Bronchial epithelial cell (primary cell): Measurements from ENCODE around the gene LRMDA. TPM values are rescaled to one million over a fixed set of nuclear protein-coding genes. Genes with fewer than 3 reads are reported as not detected.

Experiments
- DNase-seq: peaks from one replicate; pipeline ENCODE4 v3.0.0-alpha.2; 2010; ENCODE audit warnings: low read depth
- FAIRE-seq: peaks from 2 replicates; lab custom pipeline; 2011; peaks lifted over from hg19 to GRCh38; lab: Jason Lieb, UNC
- H3K27me3 ChIP-seq: 2 replicates; pipeline ENCODE4 v1.5.1; 2011; ENCODE audit warnings: low read length; ENCODE audit not compliant: control insufficient read depth, insufficient read depth
- H3K36me3 ChIP-seq: 2 replicates; pipeline ENCODE4 v1.5.1; 2011; ENCODE audit warnings: low read length; ENCODE audit not compliant: control insufficient read depth, insufficient read depth
- H3K4me3 ChIP-seq: 2 replicates; pipeline ENCODE4 v1.5.1; 2011; ENCODE audit warnings: mild to moderate bottlenecking, low read depth, low read length, control low read depth
- total RNA-seq: library from RNA; depleted of rRNA; stranded (reverse); fragments of >200 nt; gene quantifications from 2 replicates; pipeline ENCODE4 v1.2.1, GENCODE V29; 2014
- TF ChIP-seq, protein P1 (sequence below): IDR thresholded peaks from 2 replicates; pipeline ENCODE4 v1.5.1; 2011; ENCODE audit warnings: mild to moderate bottlenecking, moderate library complexity, low read length, control low read depth, inconsistent platforms; ENCODE audit not compliant: insufficient read depth, severe bottlenecking

LRMDA gene
- total RNA-seq, 1 donor from 2014 or later = 1.6 TPM

DNA sequence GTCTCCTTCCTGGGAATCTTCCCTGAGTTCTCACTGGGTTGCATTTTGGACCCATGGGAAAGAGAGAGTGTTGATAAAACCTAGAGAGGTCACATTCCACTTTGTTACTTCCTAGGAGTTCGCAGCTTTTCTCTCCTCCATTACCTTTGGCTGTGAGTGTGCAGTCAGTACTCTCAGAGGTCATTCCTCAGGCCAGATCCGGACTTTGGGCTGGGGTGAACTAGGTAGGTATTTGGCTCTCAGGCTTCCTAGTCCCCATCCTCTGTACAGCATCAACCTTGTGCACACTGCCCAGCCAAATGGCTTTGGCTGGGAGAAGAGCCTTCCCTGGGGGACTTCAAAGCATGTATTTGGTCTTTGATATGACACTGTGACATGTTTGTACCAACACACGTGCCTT lies 508.1 kb downstream of the LRMDA start:
- FAIRE-seq (peak; percentile 55), DNase-seq (no peak)
- H3K36me3 ChIP-seq = no peaks in the 10 kb centered on the region
- TF ChIP-seq, protein P1, sequence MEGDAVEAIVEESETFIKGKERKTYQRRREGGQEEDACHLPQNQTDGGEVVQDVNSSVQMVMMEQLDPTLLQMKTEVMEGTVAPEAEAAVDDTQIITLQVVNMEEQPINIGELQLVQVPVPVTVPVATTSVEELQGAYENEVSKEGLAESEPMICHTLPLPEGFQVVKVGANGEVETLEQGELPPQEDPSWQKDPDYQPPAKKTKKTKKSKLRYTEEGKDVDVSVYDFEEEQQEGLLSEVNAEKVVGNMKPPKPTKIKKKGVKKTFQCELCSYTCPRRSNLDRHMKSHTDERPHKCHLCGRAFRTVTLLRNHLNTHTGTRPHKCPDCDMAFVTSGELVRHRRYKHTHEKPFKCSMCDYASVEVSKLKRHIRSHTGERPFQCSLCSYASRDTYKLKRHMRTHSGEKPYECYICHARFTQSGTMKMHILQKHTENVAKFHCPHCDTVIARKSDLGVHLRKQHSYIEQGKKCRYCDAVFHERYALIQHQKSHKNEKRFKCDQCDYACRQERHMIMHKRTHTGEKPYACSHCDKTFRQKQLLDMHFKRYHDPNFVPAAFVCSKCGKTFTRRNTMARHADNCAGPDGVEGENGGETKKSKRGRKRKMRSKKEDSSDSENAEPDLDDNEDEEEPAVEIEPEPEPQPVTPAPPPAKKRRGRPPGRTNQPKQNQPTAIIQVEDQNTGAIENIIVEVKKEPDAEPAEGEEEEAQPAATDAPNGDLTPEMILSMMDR = no peak
- no peak overlapping the region for H3K4me3 ChIP-seq
- H3K27me3 ChIP-seq = peaks cover 2% of the 10 kb centered on the region

GRCh38 chr10:75940742-75941141 lies 509.3 kb downstream of the LRMDA start:
- Histone ChIP-seq H3K36me3 (no peaks in the 10 kb centered on the region), H3K27me3 (peaks cover 2% of the 10 kb centered on the region), H3K4me3 (no peak overlapping the region)
- FAIRE-seq (no peak), DNase-seq (no peak)
- TF ChIP-seq, protein P1 = no peak

DNA sequence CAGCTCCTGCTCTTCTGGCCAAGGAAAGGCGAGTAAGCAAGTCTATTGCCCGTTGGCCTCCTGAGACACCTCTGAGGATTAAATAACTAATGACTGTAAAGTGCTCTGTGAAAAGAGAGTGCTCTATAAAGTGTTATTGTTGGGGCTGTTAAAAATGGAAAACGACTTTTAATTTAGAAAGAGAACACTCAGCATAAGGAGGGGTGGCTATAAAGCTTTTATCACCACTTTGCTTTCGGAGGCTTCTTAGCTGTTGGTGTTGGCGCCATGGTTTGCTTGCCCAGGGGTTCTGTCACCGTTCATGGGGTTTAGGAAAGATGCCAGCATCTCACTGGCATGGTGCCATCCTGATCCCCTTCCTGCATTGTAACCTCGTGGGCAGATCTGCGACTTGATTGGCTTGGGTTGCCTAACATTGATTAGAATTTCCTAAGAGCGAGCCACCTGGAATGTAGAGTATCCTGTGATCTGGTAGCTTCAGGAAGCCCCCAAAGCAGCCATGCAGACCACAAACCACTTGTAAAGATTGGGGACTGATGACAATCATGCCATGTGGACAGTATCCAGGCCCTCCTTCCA lies 509.9 kb downstream of the LRMDA start:
- H3K27me3 ChIP-seq = peaks cover 2% of the 10 kb centered on the region
- no peak for DNase-seq
- H3K4me3 ChIP-seq = no peak overlapping the region
- FAIRE-seq = no peak
- TF ChIP-seq, protein P1 = no peak
- H3K36me3 ChIP-seq = no peaks in the 10 kb centered on the region

DNA sequence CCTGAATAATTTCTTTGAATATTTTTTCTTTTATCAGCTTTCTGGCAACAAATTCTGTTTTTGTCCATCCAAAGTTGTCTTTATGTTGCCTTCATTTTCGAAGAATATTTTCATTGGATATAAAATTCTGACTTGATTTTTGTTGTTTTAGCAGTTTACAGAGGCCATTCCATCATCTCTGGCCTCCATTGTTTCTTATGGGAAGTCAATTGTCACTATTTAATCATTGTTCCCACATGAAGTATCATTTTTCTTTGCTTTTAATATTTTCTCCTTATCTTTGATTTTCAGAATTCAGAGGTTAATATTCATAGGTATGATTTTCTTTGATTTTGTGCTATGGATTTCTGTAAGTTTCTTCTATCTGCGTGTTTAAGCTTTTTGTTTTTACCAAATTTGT lies 512.6 kb downstream of the LRMDA start:
- H3K36me3 ChIP-seq = no peaks in the 10 kb centered on the region
- TF ChIP-seq, protein P1 = no peak
- DNase-seq = no peak
- H3K27me3 ChIP-seq = peaks cover 2% of the 10 kb centered on the region
- FAIRE-seq = no peak
- H3K4me3 ChIP-seq = no peak overlapping the region

DNA sequence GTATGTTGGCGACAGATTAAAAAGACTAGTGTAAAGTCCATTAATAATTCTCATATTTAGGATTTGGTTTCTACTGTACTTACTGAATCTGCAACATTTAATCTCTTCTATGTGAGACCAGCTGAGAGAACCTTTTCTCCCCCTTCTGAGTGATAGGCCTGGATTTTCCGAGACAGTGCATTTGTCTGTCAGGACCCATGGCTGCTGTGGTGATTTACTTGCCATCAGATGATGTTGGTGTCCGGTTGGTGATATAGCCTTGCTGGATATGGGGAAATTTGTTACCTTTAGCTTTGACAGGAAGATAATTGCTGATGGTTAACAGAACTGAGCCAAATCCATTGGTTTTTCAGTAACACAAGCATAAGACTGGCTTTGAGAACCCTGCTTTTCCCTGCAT lies 517.2 kb downstream of the LRMDA start:
- Histone ChIP-seq H3K4me3 (no peak overlapping the region), H3K27me3 (no peaks in the 10 kb centered on the region), H3K36me3 (no peaks in the 10 kb centered on the region)
- no peak for FAIRE-seq
- TF ChIP-seq, protein P1 = no peak
- DNase-seq = no peak

GRCh38 chr10:75950307-75950706 lies 518.9 kb downstream of the LRMDA start:
- TF ChIP-seq, protein P1 = no peak
- H3K4me3 ChIP-seq = no peak overlapping the region
- H3K27me3 ChIP-seq = no peaks in the 10 kb centered on the region
- H3K36me3 ChIP-seq = no peaks in the 10 kb centered on the region
- DNase-seq = peak; percentile 27
- FAIRE-seq = peak; percentile 86
